Measurements from ENCODE around the gene PRPF19. TPM values are rescaled to one million over a fixed set of nuclear protein-coding genes. Genes with fewer than 3 reads are reported as not detected.

The PRPF19 gene
- total and polyA plus RNA-seq, 10 of the 15 experiments (the other 5 are each of a cell fraction or from before 2014, with no cell fraction given) = 8.7 to 170 (median 61.3) TPM

GRCh38 chr11:60874421-60875365 lies 31.7 kb downstream of the PRPF19 start:
- ChIA-PET RAD21 (ENCODE audit: unreplicated experiment) (no interaction called here), SMC1A (ENCODE audit: uncharacterized antibody, unreplicated experiment) (interaction anchor here (1.0 kb wide), 1 partner anchor 254 kb away, joined by 3 read pairs; no protein-coding TSS in a partner anchor), POLR2A (no interaction called here), CTCF (interaction anchor here (0.6 kb wide), 1 partner anchor 36 kb away, joined by 3 read pairs; no protein-coding TSS in a partner anchor)
- no peak overlapping the region for H3K9ac ChIP-seq (ENCODE audit: control insufficient read depth, insufficient read depth, low read length)
- ATAC-seq (no peak), DNase-seq (ENCODE audit: low read depth, low spot score) (no peak), FAIRE-seq (no peak)
- H3K4me1 ChIP-seq (ENCODE audit: control insufficient read depth, insufficient read depth, low read length) = no peaks in the 10 kb centered on the region
- no peaks in the 10 kb centered on the region; a peak in 3 of 4 replicates for H3K36me3 ChIP-seq (ENCODE audit: control insufficient read depth in 2 of 2, insufficient read depth in 2 of 2, low read length in 1 of 2)
- H3K4me2 ChIP-seq (ENCODE audit: control insufficient read depth, insufficient read depth) = no peak overlapping the region
- WGBS (ENCODE audit: insufficient coverage, insufficient replicate concordance, low lambda C conversion rate, missing lambda C conversion rate) = 92% methylated on average over 13 of the region's 13 CpGs
- H3K9me3 ChIP-seq (replicated peaks; ENCODE audit: control insufficient read depth, insufficient read depth, low read length) = no peaks in the 10 kb centered on the region
- intact Hi-C loops (cut with micrococcal nuclease; ENCODE audit: unreplicated experiment) = no loop called here
- in situ Hi-C loops (cut with MboI) = no loop called here
- no peaks in the 10 kb centered on the region for H3K27me3 ChIP-seq (replicated peaks in 1 of 2; ENCODE audit: control insufficient read depth in 2 of 2, insufficient read depth in 2 of 2, low read length in 1 of 2)
- TF ChIP-seq TBL1XR1 (IDR thresholded peaks at IDR 0.05; ENCODE audit: low read depth, low read length) (no peak), NFIC (IDR thresholded peaks at IDR 0.05; ENCODE audit: low read depth, low read length) (no peak), SMAD5 (IDR thresholded peaks at IDR 0.05; ENCODE audit: low read depth) (no peak), ELK1 (IDR thresholded peaks at IDR 0.05; ENCODE audit: low read depth, low read length) (no peak), REST (IDR thresholded peaks at IDR 0.05; ENCODE audit: low read depth, low read length) (no peak), BCL11A (IDR thresholded peaks at IDR 0.05; ENCODE audit: low read depth, low read length) (no peak), NR2C2 (IDR thresholded peaks at IDR 0.05; ENCODE audit: borderline replicate concordance, control insufficient read depth, insufficient read length, low read depth) (no peak), HDAC6 (IDR thresholded peaks at IDR 0.05; ENCODE audit: unreplicated experiment) (no peak), SREBF2 (IDR thresholded peaks at IDR 0.05; ENCODE audit: low read length) (no peak), GATAD2B (conservative IDR thresholded peaks at IDR 0.05; ENCODE audit: low read depth) (no peak), STAT1 (conservative IDR thresholded peaks at IDR 0.05) (no peak), TCF3 (IDR thresholded peaks at IDR 0.05; ENCODE audit: borderline replicate concordance, insufficient read depth, low read depth, low read length) (no peak), CEBPZ (IDR thresholded peaks at IDR 0.05; ENCODE audit: low read depth, low read length) (no peak), RUNX3 (IDR thresholded peaks at IDR 0.05; ENCODE audit: low read length) (no peak), RELA (IDR thresholded peaks at IDR 0.05; ENCODE audit: borderline replicate concordance, partially characterized antibody) (no peak)
- no peak overlapping the region for H2AFZ ChIP-seq (ENCODE audit: control insufficient read depth, low read depth, low read length)
- no peaks in the 10 kb centered on the region; the same call in 1 of the 2 replicates for H4K20me1 ChIP-seq (ENCODE audit: control insufficient read depth, insufficient read depth)
- no peak overlapping the region for H3K4me3 ChIP-seq
- H3K79me2 ChIP-seq (ENCODE audit: control insufficient read depth, insufficient read depth, low read length) = no peaks in the 10 kb centered on the region
- H3K27ac ChIP-seq (ENCODE audit: control insufficient read depth, insufficient read depth) = no peak overlapping the region
- no TSS peak for BruUV-seq (replicated peaks)

All from GM12878 (cell line).